ENCODE results near the gene OSM. TPM values are rescaled to one million over a fixed set of nuclear protein-coding genes. Genes with fewer than 3 reads are reported as not detected.

OSM gene
- polyA plus RNA-seq, 3 donors: 48.0 to 295 (median 146) TPM

DNA sequence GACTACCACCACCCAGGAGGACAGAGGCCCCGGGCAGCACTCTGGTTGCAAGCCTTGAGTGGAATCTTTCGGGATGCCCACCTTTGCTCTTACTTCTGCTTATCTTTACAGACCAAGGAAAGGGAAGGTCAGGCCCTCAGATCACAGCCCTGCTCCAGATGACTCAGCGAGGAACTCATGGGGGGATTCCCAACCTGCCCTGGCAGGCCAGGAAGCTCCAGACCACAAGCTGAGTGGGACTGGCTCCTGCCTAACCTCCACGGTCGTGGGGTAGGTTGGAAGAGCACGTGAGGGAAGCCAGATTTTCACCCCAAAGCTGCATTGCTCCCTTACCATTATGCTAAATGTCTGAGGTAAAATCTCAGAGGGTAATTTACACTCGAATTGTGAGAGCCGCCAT lies 48.3 kb upstream of the OSM start:
- Histone ChIP-seq H3K4me3 (replicated peaks in 1 of 3; ENCODE audit: low read depth in 2 of 3, low read length in 3 of 3) (no peak overlapping the region), H3K4me2 (replicated peaks; ENCODE audit: extremely low read depth, low read length, poor library complexity, severe bottlenecking) (no peak overlapping the region), H4K20me1 (ENCODE audit: insufficient read depth, low read length) (peaks cover 7% of the 10 kb centered on the region), H3K9ac (ENCODE audit: insufficient read depth, low read length, poor library complexity, severe bottlenecking) (no peak overlapping the region), H3K9me3 (replicated peaks in 1 of 2; ENCODE audit: control insufficient read depth in 1 of 2, insufficient read depth in 1 of 2, low read length in 2 of 2) (no peaks in the 10 kb centered on the region), H3K27ac (ENCODE audit: low read depth in 1 of 2, low read length in 2 of 2) (peak overlapping the region in 1 of 2 donors; percentile 60), H3K36me3 (replicated peaks in 1 of 2; ENCODE audit: control insufficient read depth in 1 of 2, insufficient read depth in 2 of 2, low read length in 2 of 2) (no peaks in the 10 kb centered on the region), H3K79me2 (ENCODE audit: insufficient read depth, low read length) (peaks cover 66% of the 10 kb centered on the region), H2AFZ (ENCODE audit: insufficient read depth, low read depth, low read length, poor library complexity, severe bottlenecking) (no peak overlapping the region), H3K27me3 (ENCODE audit: control insufficient read depth in 2 of 2, insufficient read depth in 2 of 2, low read length in 2 of 2) (no peaks in the 10 kb centered on the region), H3K4me1 (ENCODE audit: control insufficient read depth in 1 of 2, insufficient read depth in 2 of 2, low read length in 2 of 2) (peaks cover 96 to 99% of the 10 kb centered on the region in 2 donors)
- peaks cover 97% of the 10 kb centered on the region for H3K4me1 Mint-ChIP-seq
- peaks cover 0 to 4% (median 0%) of the 10 kb centered on the region in 7 donors for H3K9me3 Mint-ChIP-seq
- H3K27ac Mint-ChIP-seq: peak overlapping the region; percentile 37 to 82 (median 56)
- DNase-seq: peak; percentile 51 to 93 (median 56)
- H3K36me3 Mint-ChIP-seq: peaks cover 24 to 48% of the 10 kb centered on the region in 2 donors
- 0% methylated on average over 2 of the region's 8 CpGs for WGBS (ENCODE audit: insufficient coverage)
- intact Hi-C loops (cut with micrococcal nuclease): no loop called here
- peak overlapping the region in 1 of 2 donors; percentile 20 for H3K4me3 Mint-ChIP-seq
- peaks cover 0 to 6% (median 0%) of the 10 kb centered on the region in 3 donors for H3K27me3 Mint-ChIP-seq (ENCODE audit: low read depth in 3 of 3)
- TF ChIP-seq, protein P1, sequence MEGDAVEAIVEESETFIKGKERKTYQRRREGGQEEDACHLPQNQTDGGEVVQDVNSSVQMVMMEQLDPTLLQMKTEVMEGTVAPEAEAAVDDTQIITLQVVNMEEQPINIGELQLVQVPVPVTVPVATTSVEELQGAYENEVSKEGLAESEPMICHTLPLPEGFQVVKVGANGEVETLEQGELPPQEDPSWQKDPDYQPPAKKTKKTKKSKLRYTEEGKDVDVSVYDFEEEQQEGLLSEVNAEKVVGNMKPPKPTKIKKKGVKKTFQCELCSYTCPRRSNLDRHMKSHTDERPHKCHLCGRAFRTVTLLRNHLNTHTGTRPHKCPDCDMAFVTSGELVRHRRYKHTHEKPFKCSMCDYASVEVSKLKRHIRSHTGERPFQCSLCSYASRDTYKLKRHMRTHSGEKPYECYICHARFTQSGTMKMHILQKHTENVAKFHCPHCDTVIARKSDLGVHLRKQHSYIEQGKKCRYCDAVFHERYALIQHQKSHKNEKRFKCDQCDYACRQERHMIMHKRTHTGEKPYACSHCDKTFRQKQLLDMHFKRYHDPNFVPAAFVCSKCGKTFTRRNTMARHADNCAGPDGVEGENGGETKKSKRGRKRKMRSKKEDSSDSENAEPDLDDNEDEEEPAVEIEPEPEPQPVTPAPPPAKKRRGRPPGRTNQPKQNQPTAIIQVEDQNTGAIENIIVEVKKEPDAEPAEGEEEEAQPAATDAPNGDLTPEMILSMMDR (IDR thresholded peaks at IDR 0.05): no peak

DNA sequence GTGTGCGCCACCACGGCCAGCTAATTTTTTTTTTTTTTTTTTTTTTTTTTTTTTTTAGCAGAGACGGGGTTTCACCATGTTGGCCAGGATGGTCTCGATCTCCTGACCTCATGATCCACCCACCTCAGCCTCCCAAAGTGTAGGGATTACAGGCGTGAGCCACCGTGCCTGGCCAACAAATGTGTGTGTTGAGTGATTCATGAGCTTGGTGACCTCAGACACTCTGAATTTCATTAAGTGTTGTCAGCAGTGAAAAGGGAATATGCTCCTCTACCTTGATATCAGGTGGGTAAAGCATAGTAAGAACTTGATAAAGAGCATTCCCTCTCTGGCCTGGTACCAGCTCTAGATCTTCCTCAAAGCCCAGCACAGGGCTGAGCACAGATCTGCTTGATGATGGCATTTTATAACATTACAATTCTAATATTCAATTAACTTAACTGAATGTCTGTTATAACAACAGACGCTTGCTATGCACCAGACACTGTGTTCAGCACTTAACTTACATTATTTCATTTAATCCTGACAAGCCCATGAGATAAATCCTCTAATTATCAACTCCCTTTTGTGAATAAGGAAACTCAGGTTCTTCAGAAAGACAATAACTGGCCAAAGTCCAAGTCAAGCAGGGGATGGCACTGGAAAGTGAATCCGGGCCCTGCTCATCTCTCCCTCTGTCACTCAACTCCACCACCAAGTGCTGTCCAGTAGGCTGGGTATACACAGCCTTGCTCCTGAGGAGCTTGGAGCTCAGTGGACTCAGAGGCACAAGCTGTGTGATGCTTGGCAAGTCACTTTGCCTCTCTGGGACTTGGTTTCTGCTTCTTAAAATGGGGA lies 47.1 kb upstream of the OSM start:
- no peak overlapping the region for H3K4me2 ChIP-seq (replicated peaks; ENCODE audit: extremely low read depth, low read length, poor library complexity, severe bottlenecking)
- WGBS (ENCODE audit: insufficient coverage): 95% methylated on average over 2 of the region's 8 CpGs

More for the DNA sequence above, 47.1 kb upstream of the OSM start:
- Mint-ChIP-seq H3K27me3 (ENCODE audit: low read depth in 3 of 3) (peaks cover 0 to 6% (median 0%) of the 10 kb centered on the region in 3 donors), H3K9me3 (peaks cover 0 to 4% (median 0%) of the 10 kb centered on the region in 7 donors), H3K27ac (peak overlapping the region in 4 of 7 donors; percentile 17 to 72 (median 58)), H3K36me3 (peaks cover 21 to 46% of the 10 kb centered on the region in 2 donors), H3K4me3 (no peak overlapping the region), H3K4me1 (peaks cover 97% of the 10 kb centered on the region)
- Histone ChIP-seq H3K27me3 (ENCODE audit: control insufficient read depth in 2 of 2, insufficient read depth in 2 of 2, low read length in 2 of 2) (no peaks in the 10 kb centered on the region), H3K4me3 (replicated peaks in 1 of 3; ENCODE audit: low read depth in 2 of 3, low read length in 3 of 3) (no peak overlapping the region), H3K79me2 (ENCODE audit: insufficient read depth, low read length) (peaks cover 77% of the 10 kb centered on the region), H2AFZ (ENCODE audit: insufficient read depth, low read depth, low read length, poor library complexity, severe bottlenecking) (no peak overlapping the region), H3K36me3 (replicated peaks in 1 of 2; ENCODE audit: control insufficient read depth in 1 of 2, insufficient read depth in 2 of 2, low read length in 2 of 2) (no peaks in the 10 kb centered on the region), H3K4me1 (ENCODE audit: control insufficient read depth in 1 of 2, insufficient read depth in 2 of 2, low read length in 2 of 2) (peaks cover 96 to 99% of the 10 kb centered on the region in 2 donors), H3K27ac (ENCODE audit: low read depth in 1 of 2, low read length in 2 of 2) (peak overlapping the region in 1 of 2 donors; percentile 27), H3K9me3 (replicated peaks in 1 of 2; ENCODE audit: control insufficient read depth in 1 of 2, insufficient read depth in 1 of 2, low read length in 2 of 2) (no peaks in the 10 kb centered on the region), H3K9ac (ENCODE audit: insufficient read depth, low read length, poor library complexity, severe bottlenecking) (no peak overlapping the region), H4K20me1 (ENCODE audit: insufficient read depth, low read length) (no peaks in the 10 kb centered on the region)
- no peak for DNase-seq
- TF ChIP-seq, protein P1 (IDR thresholded peaks at IDR 0.05): no peak
- intact Hi-C loops (cut with micrococcal nuclease): no loop called here

Measured in CD14-positive monocyte (primary cell).